NCI-H187 (cell line): ENCODE measurements around the gene SPG7.

ENCODE experiments used
- DNase-seq, 2 experiments: peaks; one replicate each; lab custom pipeline; 2025; lab: John Stamatoyannopoulos, UW

The SPG7 gene

DNA sequence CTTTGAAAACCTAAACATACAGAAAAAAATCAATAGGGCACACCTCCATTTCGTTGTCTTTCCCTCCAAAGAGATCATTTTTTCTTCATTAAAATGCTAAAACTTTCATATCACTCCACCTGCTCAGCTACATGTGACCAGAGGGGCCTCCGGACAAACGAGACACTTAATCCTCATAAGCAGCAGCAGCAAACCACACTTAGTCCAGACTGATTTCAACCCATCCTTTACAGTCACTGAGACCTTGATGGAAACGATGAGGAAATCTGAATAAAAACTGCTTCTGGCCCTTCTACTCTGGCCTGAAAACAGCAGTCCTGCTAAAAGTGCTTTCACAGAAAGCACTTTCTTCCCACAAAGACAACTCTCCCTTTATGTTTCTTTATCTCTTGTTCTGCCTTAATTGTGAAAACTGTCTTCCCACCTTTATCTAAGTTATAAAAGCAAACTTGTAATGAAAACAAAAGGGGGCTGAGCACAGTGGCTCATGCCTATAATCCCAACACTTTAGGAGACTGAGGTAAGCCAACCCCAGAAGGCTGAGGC, 22.4 kb upstream of the SPG7 start:
- DNase-seq = no peak

DNA sequence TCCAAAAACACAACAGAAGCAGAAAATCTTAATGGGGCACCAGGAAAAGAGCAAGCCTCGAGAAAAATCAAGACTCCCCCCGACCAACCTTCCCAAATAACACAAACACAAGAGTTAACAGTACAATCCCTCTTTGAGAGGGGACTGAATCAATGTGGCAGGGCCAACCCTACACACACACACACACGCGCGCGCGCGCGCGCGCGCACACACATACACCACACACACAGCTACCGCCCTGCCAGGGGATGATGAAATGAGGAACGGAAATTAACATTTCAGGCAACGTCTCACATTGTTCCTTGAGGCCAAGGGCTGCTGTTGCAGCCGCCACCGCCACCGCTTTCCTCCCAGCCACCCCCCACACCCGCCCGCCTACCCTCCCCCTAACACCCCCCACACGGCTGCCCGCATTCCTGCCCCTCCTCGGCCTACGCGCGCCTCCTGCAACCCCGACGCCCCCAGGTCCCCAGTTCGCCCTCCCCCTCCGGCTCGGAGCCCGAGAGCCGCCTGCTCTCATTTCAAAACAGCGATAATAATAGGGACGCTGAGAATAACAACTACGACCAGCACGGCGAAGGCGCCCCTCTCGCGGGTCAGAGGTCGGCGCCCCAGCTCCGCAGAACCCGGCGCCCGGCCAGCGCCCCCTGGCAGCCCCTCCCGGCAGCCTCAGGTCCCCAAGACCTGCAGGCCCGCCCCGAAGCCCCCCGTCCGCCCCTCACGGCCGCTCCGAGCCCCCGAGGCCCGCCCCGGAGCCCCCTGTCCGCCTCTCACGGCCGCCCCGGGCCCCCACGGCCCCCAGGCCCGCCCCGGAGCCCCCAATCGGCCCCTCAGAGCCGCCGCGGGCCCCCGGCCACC, 18.9 kb upstream of the SPG7 start:
- no peak for DNase-seq

DNA sequence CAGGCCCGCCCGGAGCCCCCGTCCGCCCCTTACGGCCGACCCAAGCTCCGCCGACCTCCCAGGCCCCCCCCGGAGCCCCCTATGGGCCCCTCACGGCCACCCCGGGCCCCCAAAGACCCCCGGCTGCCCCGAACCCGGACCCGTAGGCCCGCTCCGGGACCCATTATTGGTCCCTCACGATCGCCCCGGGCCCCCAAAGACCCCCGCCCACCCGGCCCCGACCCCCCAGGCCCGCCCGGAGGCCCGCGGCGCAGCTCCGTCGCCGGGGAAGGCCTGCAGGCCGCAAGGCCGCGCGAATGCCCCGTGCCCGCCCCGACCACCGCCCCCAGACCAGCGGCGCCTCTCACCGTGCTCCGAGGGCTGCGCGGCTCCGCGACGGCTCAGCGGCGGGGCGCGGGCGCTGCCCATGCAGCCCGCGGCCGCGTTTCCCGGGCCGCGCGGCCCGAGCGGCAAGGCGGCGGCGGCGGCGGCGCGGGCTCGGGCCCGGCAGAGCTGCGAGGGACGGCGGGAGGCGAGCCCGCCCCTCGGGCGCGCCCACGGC, 18.2 kb upstream of the SPG7 start:
- no peak for DNase-seq

DNA sequence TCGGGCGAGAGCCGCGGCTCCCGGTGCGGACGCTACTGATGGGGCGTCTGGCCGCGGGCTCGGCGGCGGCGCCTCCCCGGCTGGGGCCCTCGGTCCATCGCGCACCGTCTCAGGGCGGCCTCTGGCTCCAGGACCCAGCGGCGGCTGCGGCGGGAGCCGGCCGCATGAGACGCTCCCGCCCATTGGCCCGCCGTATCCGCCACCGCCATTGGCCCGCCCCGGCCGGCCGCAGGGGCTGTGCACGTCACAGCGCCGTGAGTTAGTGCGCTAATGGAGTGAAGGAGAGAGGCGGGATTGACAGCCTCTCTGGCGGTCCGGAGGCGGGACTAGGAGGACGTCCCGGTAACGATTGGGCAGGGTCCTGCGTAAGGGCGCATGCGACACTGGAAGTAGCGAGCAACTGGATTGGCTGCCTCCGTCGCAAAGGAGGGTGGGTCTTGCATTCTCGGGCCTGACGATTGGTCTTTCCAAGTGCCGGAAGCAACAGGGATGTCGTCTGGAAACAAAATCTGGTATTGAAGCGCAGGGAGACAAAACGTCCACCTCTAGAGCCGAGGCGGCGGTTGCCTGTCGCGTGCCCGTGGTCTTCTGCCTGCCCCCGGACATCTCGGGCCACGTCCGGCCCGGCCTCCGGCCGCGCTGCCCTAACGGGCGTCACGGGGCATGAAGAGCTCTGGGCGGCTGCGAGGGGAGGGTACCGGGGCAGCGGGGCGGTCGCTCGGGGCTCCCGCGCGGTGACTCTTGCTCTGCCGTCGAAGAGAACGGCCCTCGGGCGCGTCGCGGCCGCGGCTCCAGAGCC, 17.6 kb upstream of the SPG7 start, which contains the start of gene ANKRD11:
Gene ANKRD11, minus strand, starts transcription at position 123 of the 799 bp plus-strand sequence. CDS start 173,542 bp downstream, outside the sequence.
- peak; percentile 82 to 90 for DNase-seq

DNA sequence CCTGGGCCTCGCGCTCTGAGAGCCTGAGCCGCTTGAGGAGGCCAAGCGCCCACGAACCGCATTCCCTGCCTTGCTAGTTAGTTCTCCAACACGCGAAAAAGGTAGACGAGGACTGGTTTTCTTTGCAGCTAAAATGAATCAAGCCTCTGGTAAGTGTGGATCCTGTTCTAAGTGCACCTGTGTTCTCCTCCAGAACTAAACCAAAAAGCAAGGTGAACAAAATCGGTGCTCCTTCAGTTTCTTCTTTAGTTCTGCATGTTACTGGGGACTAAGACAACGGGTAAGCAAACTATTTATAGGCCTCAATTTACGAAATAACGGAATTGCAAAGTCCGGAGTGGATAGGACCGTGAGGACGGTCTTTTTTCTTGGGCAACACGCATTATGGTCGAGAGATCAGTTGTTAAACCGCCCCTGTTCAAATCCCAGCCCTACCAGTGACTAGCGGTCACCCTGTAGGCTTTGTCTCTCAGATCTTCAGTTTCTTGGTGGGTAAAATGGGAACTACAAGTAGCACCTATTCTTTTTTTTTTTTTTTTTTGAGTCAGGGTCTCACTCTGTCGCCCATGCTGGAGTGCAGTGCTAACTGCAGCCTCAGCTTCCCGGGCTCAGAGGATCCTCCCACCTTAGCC, 16.8 kb upstream of the SPG7 start:
- no peak for DNase-seq

DNA sequence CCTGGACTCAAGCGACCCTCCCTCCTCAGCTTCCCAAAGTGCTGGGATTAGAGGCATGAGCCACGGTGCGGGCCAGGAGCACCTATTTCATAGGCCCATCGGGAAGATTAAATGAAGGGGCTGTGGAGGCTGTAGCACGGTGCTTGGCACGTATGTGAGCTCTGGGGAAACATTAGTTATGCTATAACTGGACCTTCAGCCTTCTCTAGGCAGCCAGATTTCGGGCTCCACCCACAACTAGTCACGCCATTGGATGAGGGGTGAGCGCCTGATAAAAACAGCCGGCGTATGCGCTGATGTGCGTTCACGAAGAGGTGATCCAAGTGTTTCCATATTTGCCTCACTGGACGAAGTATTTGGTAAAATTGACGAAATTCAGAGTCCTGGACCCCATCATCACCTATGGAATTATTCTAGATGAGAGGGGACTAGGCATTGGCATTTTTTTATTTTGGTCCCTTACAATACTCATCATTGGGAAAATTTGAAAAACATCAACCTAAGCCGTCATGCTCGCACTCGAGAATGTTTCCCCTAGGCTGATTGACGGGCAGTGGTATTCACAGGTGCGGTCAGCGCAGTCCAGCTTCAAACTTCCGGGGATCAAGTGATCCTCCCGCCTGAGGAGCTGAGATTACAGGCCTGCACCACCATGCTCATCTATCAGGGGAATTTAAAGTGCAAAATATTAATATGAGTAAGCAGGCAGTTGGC, 16.1 kb upstream of the SPG7 start:
- DNase-seq = no peak

DNA sequence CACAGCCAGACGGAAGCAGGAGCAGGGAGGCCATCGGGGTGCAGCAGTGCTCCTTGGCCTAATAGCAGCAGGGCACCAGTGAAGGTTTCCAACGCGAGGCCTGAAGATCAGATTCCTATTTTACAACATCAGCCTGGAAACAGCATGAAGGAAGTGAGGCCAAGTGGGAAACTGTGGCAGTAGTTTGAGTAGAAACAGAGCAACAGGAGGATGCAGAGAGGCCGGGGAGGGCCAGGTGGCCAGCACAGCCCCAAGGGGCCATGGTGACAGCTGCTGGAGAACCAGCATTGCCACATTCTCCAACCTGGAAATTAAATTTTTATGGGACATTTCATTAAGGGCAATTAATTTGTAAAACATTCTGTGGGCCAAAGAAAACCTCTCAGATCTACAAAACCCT, 14.4 kb upstream of the SPG7 start:
- no peak for DNase-seq

DNA sequence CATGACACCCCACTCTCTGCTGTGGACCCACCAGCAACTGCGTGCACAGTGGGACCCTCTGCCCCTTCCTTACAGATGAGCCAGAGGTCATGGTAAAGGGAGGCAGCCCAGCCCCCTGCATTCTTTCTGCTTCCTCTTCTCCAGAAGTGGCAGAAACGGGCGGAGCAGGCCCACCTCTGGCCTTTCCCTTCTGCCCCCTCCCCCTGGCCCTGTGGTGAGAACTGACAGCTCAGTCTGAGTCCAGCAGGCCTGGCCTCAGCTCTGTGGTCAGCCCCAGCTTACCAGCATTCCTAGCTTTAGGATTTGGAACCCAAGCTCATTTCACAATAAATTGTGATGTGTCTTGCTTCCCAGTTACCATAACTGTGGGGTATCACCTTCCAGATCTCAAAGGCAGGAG, 13.1 kb upstream of the SPG7 start:
- DNase-seq = no peak

DNA sequence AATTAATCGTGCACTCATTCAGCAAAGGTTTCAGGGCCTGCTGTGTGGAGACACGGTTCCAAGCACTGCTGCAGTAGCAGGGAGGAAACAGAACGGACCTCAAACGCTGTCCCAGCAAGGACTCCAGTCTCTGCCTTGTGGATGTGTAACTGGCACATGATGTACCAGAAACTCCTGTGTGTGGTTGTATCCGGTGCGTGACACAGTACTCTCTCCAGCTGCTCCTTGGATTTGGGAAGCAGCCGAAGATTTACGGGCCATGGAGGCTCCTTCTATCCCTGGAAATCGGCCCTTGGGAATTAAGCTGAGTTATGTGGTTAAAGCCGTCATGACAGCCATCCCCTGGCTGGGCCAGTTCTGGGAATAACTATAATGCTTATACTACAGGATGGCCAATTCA, 9.4 kb upstream of the SPG7 start:
- no peak for DNase-seq

DNA sequence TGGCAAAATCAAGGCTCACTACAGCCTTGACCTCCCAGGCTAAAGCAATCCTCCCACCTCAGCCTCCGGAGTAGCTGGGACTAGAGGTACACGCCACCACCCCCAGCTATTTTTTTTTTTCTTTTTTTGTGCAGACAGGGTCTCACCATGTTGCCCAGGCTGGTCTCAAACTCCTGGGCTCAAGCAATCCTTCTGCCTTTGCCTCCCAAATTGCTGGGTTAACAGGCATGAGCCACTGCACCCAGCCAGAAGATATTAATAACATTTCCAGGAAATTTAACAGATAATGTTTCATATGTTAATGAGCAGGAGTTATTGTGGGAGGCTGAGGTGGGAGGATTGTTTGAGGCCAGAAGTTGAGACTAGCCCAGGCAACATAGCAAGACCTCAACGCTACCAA, 8.4 kb upstream of the SPG7 start:
- DNase-seq = no peak

DNA sequence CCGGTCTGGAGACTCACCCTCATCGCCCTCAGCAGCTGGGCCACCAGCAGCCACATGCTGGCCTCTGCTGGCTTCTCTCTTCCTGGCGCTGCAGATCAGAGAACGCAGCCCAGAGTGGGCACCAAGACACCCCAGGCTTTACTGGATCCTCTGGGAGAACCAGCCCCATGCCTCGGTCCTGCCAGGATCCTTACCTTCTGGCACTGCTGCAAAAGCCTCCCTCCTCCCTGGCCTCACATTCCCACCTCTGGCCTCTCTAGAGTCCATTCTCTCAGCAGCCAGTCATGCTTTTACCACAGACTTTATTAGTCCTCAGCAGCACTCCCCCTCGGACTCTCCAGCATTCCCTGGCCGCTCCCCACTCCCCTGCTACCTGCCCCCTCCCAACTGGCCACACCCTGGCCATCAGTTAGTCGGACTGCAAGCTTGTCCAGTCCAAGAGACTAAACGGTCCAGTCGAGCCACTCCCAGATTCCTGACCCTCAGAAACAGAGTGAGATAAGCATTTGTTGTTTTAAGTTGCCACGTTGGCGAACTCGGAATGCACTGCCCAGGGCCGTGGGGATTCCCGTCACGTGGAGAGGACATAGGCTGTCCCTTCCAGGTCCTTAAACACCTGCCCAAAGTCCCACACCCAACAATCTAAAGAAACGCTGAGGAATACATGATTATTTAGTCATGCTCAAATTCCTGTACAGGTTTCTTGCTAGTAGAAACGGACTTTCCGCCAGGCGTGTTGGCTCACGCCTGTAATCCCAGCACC, 5.9 kb upstream of the SPG7 start:
- DNase-seq = no peak

DNA sequence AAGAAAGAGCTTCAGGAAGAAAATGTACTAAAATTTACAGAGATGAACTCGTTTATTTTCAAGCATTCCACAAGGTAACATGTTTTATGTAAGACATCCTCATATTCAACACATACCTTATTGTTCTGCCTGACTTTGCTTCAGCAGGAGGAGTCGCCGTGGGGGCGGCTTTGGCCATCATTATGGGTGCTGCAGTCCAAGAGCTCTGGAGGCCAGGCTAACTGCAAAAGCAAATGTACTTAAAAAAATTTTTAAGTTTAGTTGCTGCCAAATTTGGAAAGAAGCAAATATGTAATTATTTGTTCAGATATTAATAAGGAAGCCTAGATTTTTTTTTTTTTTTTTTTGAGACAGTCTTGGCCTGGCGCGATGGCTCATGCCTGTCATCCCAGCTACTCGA, 4.1 kb upstream of the SPG7 start:
- no peak for DNase-seq

DNA sequence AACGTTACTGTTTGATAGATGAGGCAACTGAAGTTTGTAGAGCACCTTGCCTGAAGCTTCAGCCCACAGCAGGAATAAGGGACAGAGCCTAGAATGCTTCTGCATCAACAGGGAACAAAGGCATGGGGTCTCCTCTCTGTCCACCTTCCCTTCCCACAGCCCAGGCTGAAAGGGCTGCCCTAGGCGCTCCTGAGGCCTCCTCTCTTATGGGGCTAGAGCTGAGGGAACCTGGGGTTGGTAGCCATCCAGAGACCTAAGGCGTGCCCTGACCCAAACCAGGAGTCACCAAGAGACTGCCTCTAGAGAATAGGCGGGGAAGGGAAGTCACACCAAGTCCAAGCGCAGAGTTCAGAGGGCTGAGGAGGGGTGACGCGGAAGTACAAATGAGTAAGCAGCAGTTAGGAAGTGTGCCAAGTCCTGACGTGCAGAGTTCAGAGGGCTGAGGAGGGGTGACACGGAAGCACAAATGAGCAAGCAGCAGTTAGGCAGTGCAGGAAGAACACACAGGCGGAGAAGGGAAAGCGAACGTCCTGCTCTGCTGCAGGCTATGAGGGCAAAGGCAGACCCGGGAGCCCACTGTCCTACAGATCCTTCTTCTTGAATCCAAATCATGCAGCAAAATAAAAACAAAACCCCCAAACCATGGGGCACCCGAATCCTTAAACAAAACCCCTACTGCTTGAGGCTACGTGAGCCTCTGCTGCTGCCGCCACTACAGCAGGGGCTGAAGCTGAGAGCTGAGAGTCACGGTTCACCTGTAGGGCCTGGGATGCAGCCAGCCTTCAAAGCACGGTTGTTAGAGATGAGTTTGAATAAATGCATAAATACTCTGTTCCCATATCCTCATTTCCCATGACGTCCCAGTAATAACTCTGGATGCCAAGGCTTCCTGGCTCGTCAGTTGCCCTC, 2.7 kb upstream of the SPG7 start:
- no peak for DNase-seq

DNA sequence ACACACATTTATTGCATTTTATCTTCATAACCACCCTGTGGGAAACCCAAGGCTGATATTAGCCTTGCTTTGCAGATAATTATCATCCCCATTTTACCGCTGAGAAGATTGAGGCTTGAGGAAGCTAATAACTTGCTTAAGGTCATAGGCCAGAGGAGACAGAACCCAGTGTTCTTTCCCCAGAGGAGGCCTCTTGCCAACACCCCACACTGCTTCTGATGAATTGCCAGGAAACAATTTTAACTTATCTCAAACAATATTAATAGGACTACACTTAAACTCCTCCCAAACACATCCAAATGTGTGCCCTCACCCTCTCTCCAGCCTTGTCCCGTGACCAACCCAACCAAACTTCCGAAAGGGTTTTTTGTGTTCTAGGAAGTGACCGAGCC, 2.1 kb upstream of the SPG7 start:
- no peak for DNase-seq

DNA sequence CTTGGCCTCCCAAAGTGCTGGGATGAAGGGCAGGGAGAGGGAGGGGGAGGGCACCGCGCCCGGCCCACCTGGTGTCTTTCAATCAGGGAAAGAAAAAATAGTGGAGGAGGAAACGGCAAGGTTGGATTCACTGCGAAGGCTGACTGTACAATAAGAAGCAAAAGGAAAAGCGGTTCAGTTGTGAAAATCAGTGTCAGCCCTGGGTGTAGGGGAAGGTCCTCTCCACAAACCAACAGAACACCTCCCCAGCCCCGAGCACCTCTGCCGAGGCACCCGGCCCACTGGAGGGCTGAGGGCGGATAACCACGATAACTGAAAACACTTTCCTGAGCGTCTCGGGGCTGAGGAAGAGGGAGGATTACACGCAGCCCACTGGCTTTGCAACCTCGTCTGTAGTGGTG, 1.4 kb upstream of the SPG7 start:
- no peak for DNase-seq

DNA sequence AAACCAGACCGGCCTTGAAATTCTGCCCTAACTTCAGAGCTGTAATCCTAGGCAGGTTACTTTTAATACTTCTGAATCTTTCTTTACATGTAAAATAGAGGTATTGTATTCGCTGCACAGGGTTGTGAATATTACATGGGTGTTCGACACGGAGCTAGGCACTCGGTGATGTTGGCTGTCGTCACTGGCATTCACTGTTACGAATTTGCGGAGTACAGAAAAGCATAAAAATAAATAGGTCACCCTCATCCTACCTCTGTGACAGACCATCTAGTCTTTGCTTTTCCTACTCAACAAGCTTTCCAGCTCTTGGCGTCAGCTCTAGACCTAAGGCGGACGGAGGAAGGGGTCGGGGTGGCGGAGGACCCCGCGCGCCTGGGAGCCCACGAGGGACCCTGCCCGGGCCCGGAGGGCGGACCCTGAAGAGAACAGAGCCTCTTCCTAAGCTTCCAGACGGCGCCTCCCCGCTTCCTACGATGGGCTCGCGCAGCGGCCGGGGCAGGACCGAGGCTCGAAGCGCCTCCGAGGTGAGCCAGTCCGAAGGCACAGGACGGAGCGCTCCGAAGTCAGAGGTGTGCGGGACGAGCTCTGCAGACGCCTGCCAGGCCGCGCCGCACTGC, 879 bp upstream of the SPG7 start:
- DNase-seq = no peak

DNA sequence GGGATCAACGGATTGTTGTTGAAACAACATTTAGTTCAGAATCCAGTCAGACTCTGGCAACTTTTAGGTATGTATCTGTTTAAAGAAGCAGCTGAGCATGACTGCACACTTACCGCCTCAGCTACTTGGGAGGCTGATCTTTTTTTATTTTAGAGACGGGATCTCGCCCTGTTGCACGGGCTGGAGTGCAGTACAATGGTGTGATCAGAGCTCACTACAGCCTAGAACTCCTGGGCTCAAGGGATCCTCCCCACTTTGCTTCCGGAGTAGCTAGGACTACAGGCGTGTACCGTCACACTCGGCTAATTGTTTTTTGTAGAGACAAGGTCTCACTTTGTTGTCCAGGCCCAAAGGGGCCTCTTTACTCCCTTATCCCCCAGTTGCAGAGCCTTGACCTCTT, 2.3 kb downstream of the SPG7 start:
- no peak for DNase-seq

DNA sequence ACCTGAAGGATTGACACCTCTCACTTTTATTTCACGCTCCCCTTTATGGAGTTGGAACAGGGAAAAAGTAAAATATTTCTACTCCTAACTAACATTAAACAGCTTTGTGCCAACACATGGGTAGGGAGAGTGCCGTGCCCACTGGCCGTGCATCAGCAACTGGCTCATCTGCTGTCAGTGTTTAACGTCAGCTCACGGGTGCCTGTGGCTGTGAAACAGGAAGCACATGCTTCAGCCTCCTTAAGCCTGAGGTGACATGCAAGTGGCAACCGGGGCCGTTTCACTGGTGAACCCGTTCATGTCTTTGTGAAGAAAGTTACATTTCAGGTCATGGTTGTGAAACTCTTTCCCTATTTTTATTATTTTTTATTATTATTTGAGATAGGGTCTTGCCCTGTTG, 3.2 kb downstream of the SPG7 start:
- no peak for DNase-seq

DNA sequence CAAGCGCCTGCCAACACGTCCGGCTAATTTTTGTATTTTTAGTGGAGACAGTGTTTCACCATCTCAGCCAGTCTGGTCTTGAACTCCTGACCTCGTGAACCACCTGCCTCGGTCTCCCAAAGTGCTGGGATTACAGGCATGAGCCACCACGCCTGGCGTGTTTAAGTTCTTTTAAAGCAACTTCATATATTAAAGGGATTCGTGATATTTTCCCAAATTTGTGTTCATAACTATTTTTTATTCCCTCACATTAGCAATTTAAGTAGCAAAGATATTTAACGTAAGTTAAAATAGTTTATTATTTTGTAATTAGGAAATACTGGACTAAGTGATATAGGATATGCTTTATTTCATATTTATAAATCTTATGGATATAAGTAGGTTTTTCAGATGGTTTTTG, 4.2 kb downstream of the SPG7 start:
- no peak for DNase-seq
